Measurements from ENCODE around the gene MYO3B.

The MYO3B gene

DNA sequence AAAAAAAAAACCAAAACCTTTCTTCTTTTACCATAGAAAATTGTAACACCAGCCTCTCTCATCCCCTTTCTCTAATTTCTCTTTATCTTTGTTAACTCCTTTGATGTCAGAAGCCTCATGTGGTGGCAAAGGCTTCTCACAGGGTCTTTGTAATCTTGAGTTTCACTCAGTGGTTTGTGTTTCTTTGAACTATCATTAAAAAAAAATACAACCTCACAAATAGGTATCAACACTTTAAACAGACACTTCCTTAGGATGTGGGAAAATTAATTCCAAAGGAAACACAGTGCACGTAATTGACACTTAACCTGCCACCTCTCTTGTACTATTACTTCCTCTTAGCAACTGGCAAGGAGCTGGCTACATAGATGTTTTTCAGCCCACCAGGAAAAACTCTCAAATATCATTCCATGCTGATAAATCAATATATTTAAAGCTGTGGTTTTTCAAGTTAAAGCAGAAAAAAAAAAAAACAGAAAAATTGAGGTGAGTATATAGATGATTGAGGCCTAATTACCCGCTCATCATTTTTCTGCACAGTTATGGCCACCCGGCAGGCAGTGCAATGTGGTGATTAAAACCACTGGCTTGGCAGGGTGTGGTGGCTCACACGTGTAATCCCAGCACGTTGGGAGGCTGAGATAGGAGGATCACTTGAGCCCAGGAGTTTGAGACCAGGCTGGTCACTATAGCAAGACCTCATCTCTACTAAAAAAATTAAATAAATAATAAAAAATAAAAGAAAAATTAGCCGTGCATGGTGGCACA lies 193.5 kb downstream of the MYO3B start:
- peak in 3 of 6 experiments; percentile 8 to 20 (median 16) for DNase-seq

DNA sequence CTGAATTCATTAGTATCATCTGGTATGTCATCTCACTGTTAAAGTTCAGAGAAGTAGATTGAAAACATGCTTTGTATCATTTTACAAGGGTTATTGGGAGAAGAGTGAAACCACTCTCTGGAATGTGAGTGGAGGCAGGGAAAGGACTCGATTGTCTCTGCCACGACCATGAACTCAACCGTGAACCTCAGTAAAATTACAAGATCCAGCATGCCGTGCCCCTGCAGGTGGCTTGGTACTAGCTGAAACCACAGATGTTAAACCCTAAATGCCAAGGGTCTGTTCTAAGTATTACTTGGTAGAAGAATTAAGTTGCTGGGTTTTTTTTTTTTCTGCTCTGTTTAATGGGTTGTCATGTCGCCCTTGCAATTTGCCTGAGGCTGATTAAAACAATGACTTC lies 197.2 kb downstream of the MYO3B start:
- no peak for DNase-seq

DNA sequence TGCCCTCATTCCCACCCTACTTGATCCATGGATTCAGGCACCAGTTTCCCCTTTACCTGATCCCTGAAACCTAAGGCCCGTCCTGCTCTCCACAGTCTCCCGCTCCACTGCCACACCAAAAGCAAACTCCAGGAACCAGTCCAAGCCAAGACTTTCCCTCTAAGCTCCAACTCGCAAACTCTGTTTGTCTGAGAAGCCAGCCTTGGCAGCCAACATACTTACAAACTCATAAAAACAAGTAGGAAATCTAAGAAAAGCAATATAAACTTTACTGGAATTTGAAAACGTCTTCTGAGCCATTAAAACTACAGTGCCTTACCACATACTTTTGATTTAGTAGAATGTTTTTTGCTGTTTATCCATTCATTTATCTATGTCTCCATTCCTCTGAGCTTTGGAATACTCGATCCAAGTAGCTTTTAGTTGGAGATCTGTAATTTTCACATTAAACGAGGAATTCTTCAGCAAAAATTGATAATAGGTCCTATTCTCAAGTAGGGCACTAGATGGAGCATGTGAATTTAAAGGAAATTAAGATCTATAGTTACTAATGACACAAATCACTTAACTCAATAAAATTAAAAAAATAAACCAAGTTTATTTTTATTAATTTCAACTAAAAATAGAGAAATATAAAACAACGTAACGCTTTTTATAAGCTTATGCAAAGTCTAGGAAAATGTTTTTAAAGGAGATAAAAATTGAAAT lies 199.7 kb downstream of the MYO3B start:
- no peak for DNase-seq

DNA sequence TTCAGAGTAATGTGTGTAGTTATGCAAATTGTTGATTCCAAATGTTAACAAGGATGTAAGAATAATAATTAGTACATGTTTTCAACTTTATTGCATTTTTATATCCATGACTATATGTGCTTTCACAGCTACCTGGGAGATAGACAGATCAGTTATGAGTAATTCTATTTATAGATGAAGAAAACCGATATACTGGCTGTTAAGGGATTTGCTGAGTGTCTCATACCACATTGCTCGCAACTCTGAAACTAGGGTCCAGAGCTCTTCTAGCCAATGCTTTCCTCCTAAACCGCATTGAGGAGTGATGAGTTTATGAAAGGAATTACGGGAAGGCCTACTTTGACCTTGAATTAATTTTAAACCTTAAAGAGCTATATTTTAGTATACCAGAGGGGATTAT lies 202.3 kb downstream of the MYO3B start:
- DNase-seq = no peak

DNA sequence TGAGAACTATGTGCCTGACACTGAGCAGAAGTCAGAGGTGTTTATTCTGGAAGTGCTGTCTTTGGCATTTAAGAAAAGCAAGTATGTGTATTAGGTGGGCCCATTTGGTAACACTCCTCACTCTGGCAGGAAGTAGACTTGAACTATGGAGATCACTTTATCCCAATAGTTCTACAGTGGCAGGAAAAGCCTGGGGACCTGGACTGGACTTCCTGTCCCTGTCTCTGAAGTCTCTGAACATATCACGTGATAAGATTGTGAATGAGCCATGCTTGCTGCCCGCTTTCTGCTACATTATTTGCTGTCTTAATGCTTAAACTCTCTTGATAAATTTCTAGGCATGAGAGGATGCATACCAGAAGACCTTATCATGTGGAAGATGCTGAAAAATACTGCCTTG lies 203.7 kb downstream of the MYO3B start:
- no peak for DNase-seq

DNA sequence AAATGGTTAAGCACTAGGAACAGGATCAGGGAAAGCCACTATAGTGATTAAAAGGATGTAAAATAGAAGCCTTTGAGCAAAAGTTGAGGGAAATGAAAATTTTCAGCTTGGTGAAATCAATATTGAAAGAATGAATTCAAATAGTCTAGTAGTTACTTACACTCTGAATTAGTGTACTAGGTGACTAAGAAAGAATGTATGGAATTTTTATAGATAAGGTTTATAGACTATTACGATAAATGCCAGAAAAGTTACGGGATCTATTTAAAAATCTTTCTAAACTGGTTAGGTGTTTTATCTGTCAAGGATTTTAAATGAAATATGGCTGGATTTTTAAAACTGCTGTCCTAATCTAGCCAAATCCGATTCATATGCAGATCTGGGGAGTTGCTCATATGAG lies 208.6 kb downstream of the MYO3B start:
- DNase-seq = no peak

DNA sequence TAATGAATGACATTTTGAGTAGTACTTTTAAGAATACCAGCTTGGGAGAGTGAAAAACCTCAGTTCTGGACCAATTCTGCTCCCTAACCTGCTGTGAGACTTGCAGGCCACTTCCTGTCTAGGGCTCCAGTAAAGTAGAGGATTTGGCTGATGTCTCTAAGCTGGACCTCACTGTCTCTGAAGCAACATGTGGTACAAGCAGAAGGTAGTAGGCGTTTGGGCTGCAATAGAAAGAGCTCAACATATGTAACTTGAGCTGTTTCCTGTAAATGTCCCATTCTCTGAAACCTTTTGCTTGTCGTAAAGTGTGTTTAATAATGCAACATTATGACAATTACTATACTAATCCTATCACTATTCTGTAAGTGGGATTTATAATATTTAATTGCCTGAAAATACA lies 213.1 kb downstream of the MYO3B start:
- DNase-seq = no peak

DNA sequence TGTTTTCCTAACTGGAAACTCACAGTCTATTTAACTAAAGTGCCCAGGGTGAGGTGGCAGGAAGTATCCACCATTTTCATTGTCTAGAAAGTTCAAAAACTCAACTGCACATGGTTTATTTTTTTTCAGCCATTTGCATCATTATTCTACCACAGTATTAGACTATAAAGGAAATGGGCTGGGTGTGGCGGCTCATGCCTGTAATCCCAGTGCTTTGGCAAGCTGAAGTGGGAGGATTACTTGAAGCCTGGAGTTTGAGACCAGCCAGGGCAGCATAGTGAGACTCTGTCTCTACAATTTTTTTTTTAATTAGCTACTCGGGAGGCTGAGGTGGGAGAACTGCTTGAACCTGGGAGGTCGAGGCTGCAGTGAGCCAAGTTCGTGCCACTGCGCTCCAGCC lies 213.8 kb downstream of the MYO3B start:
- DNase-seq = no peak

DNA sequence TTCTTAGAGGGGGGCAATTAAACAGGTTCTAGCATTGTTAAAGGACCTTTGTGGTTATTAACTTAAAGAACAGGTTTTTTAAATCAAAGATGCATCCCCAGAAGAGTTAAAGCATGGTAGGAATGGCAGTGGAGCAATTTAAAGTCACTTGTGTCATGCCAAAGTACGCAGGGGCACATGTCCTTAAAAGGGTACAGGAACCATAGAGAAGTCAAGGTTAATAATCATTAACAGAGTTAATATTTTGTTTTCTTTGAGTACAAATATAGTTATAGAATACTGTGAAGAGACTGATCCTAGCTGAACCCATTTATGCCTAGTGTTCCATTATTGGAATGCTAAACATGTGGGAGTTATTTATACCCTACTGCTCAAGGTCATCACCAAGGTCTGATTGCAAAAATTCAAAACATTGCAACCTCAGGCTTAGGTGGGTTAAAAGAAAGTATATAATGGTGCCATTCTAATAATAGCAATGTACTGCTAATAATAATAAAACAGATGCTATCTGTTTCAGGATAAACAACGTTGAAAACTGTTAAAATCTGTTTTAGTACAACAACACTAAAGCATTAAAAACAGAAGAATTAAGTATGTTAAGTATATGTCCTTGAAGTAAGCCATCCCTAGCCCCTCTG lies 216.0 kb downstream of the MYO3B start:
- no peak for DNase-seq

DNA sequence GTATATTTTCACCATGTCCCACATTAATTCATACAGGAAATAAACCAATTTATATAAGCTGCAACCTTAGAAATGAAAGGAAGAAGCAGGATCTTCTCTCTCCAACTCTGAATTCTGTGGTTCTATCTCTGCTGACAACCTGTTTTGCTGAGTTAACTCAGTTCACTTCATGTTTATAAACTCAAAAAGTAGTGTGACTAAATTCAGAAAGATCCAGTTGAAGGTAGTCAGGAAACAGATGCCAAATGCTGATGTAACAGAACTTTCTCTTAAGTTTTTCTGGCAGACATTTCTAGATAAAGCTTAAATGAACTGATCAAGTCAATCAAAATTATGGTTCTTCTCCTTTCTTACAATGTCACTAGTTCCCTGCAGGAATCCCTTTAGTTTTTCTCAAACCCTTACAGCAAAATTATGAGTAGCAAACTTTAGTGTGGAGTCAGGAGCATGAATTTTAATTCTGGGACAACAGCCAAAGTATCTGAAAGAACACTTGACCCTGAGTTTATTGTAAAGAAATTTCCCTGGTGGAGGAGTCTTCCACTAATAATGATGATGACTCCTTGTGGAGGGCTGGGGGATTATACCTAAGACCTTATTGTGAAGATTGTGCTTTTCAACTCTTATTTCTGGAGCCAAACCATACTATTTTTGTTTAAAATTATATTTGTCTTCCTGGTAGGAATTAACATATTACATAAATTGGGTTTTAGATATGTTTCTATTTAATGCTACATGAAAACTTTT lies 216.9 kb downstream of the MYO3B start:
- DNase-seq = no peak

DNA sequence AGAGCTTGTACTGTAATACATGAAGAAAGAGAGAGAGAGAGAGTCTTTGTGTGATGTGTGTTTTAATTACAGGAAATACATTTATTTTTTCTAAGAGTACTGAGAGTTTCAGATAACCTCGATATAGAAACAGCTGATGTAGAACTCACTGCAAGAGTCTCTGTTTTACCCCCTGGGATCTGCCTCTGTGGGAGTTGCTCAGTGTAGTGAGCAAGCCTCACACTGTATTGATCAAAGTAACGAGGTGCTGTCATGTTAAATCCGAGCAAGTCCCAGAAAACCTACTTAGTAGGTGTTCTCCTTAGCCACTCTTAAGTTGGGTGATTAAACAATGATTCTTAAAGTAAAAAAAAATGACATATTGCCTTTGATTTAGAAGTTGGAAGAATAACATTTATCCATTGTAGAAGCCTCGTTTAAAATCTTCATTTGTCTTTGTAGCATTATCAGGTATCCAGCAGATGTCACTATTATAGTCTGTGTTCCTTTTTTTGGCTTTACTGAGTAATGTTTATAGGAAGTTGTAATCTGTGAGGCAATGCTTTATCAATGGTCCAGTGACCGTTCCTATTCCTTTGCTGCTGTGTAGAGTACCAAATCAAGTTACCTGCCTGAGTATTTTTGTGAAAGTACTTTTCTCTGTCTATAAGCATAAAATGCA lies 219.0 kb downstream of the MYO3B start:
- DNase-seq = peak in 1 of 6 experiments; percentile 6

DNA sequence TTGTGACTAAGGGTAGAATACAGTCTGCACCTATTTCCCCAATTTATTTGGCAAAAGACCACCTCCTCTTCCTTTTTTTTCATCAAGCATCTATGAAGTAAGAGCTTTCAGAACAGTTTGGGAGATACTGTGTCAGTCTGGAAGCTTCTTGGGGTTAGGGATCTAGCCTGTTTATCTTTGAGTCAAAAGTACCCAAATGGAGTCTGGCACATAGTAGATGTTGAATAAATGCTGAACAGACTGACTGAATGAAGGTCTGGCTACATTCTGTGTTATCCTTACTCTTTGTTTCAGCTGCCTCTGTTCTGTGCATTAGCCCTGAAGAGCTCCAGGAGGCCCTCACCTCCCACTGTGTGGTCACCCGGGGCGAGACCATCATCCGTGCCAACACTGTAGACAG lies 223.2 kb downstream of the MYO3B start:
- DNase-seq = no peak

DNA sequence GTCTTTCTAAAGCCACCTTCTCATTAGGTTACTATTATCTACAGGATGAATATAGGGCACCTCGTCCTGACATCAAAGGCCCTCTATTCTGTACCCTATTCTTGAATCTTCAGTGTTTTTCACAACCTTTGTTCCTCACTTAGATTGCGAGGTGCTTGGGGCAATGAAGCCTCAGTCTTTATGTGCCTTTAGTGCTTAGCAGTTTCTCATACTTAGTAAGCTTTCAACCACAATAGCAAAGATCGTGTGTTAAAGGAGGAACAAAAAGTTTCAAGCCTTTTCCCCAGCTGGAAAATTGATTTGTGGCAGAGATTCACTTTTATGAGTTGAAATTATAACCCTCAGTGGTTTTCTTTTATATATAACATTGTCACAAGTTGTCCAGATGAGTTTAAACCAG lies 226.9 kb downstream of the MYO3B start:
- no peak for DNase-seq

DNA sequence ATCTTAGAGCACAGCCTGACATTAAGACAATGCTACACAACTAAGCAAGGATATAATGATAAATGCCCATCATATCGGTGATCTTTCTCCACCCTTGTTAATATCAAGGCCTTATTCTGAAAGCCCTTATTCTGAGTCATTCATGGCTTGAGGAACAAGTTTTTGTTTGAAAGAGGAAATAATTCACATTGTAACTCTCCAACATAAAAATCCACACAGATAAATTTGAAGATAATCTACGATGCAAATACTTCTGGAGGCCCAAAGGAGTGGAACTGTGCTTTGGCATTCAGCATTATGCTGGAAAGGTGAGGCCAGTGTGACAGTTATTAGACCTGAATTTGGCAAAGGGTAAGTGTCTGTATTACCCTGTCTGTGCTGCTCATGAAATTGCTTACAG lies 227.4 kb downstream of the MYO3B start:
- DNase-seq = no peak

DNA sequence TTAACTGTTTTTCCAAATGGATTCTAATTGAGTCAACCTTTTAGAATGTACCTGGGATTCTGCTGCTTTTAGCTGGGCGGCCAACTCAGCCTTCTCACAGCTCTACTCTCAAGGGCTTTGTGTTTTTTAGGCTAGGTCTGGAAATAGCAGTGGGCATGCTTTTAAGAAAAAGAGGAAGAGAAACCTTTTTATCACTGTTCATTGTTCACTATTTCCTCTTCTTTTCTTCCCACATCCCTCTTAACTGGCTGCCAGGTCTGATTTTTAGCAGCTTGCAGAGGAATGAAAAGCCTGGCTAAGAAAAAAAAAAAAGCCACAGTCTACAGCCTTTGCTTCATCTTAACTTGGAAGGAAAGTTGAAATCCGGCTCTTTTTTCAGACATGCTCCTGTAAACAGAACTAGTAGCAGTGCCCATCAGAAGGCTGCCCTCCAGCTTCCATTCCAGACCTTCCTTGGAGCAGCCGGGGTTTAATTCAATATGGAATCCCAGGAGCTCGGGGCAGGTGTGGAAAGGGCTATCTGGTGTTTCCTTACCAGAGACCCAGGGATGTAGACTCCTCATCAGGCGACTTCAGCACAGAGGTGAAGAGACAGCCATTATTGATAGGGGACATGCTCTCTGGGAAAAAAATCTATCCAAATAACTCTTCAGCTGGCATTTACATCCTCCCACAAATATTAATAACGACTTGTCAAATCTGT lies 230.7 kb downstream of the MYO3B start:
- peak in 1 of 6 experiments; percentile 6 for DNase-seq

DNA sequence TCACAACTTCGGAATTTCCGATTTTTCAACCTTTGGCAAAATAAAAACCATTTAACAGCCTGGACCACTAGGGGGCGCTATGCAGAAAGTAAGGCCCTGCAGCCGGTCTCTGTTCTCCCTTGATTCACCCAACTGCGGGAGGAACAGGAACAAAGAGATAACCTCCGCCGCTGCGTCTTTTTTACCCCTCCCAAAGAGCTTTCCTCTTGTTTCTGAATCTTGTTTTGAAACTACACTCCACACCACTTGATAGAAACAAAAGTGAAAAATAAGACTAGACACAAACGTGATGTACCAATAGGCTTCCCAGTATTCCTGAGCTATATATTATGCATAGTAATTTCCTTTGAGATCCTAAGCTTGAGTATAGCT lies 231.2 kb downstream of the MYO3B start:
- peak; percentile 37 to 84 (median 60) for DNase-seq

DNA sequence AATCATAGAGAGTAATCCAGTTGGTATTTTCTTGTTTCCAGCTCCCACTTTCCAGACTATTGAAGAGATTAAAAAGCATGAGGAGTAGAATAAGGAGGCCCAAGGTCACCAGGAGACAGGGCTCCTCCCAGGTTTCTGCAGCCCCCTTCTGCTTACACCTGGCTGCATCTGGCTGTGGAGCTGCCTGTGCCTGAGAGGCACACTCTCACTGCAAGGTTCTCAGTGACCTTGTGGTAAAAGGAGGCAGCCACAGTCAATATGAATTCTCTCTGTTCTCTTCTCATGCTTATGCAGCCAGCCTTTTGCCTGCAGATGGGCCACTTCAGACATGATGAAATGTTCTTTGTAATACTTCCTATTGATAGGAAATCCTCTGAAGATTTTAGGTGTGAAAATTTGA lies 233.7 kb downstream of the MYO3B start:
- no peak for DNase-seq

DNA sequence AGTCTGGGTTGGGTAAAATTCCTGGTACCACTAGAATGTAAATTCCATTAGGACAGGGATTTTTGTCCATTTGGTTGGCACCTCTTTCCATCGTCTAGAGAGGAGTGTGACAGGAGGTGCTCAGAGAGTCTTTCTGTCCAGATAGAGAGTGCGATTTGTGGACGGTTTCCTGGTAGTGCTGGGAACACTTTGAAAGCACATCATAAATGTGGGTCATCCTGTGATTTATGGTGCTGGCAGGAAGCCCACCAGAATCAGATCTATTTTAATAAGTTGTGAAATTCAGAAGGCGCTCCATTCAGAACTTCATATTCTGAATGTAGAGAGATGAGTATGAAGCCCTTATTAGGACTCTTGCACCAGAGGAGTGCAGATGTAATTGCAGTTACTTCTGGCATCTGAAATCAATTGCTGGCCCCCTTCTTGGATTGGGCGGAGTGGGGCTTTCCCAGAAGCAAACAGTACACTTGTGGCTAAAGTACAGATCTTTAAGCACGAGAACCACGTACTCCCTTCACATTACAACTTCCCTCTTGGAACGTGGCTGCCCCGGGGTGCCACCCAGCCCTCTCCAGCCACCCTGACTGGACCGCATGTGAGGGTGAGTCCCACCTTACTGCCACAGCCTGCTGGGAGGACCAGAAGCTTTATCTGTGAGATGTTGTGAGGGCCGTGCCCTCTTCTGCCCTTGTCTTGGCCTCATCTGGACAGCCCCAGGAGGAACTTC lies 243.2 kb downstream of the MYO3B start:
- DNase-seq = no peak

DNA sequence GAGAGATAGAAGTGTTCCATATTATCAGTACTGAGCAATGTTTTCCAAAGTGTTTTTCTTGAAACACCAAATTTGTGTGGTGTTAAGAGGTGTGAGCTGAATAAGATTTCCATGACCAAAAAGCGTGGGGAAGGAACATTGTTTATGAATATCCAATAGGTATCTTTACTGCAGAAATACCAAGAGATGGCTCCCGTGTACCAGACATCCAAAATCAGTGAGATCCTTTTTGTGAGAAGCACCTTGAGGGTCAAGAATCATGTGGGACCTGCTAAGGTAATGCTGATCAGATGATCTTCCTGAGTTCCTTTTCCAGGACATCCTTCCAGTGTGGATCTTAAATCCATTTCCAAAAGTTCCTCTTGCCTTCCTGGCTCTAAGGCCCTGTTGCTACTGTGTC lies 246.0 kb downstream of the MYO3B start:
- DNase-seq = no peak

DNA sequence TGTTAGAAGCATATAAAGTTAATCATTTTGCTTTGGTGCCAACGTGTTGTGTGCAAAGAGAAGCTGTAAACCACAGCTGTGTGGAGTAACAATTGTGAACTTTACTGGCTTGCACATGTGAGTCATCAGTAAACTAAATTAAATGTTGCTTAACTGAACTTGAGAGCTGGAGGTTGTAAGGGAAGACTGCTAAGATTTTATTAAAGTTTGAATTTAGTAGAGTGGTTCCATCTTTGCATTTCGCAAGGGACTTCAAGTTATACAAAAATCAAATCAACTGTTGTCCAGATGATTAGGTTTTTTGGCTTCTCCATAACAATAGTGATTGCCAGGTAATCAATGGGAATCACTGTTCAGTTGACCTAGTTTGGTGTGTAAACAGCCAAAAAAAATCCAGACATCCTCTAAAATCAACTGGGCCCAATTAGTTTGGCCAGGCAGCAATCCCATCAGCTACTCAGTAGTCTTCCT lies 247.4 kb downstream of the MYO3B start:
- no peak for DNase-seq

DNA sequence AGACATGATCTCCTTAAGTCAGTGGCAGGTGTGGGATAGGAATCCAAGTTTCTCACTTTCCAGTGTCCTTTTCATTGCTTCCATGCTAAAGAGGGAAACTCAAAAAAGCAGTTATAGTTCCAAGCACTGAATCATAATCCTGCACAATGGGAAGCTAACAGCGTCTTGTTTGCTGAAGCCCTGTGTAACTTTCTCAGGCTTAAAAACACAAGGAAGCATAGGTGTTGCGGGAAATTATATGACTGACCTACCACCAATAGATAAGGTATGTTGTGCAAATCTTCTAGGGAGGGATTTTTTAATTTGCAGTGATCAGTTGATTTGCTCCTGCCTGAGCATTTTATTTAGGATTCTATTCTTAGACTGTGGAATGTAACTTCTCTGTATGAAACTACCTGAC lies 250.9 kb downstream of the MYO3B start:
- DNase-seq = no peak

Measured in stimulated activated naive CD4-positive, alpha-beta T cell (primary cell).